Subcutaneous adipose tissue (tissue), 4 donors: ENCODE measurements around the gene HMGB2. TPM values are rescaled to one million over a fixed set of nuclear protein-coding genes. Genes with fewer than 3 reads are reported as not detected.

Source experiments
- total RNA-seq, 4 donors: library from RNA; depleted of rRNA; stranded (reverse); fragments of >200 nt; gene quantifications; one replicate each; pipeline ENCODE4 v1.1.0, GENCODE V29; 2016
- TF ChIP-seq, protein P1 (sequence below): fragments of 450-650 bp; IDR thresholded peaks from one replicate; pipeline ENCODE4 v1.5.1; 2016; ENCODE audit warnings: low read depth, mild to moderate bottlenecking, control low read depth, antibody characterized with exemption, moderate library complexity

Gene HMGB2
- total RNA-seq, 4 donors from 2014 or later: 49.6 to 103 (median 70.4) TPM

DNA sequence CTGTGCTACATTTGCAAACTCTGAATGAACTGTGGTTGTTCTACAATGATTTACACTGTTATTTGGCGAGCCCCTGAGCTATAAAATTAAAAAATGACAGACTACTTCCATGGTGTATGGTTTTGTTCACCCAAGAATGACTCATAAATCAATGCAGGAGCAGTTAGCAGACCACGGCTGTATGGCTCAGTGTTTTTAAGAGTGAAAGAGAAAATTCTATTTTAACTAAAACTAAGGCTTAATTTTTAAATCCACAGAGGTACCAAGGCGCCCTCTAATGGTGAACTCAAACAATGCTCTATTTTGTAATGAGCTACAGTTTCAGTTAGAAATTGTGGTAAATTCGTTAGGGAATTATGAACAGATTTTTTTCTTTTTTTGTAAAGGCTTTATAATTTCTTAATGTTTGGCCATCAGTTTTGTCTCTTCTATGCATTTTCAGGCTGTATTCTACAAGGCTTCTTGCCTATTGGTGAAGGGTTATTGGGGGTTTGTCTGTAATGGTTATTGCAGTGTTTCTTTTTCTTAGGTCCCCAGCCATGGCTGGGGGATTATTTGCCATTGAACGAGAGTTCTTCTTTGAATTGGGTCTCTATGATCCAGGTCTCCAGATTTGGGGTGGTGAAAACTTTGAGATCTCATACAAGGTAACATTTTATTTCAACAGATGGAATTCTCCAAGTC lies 32.5 kb downstream of the HMGB2 start:
- TF ChIP-seq, protein P1, sequence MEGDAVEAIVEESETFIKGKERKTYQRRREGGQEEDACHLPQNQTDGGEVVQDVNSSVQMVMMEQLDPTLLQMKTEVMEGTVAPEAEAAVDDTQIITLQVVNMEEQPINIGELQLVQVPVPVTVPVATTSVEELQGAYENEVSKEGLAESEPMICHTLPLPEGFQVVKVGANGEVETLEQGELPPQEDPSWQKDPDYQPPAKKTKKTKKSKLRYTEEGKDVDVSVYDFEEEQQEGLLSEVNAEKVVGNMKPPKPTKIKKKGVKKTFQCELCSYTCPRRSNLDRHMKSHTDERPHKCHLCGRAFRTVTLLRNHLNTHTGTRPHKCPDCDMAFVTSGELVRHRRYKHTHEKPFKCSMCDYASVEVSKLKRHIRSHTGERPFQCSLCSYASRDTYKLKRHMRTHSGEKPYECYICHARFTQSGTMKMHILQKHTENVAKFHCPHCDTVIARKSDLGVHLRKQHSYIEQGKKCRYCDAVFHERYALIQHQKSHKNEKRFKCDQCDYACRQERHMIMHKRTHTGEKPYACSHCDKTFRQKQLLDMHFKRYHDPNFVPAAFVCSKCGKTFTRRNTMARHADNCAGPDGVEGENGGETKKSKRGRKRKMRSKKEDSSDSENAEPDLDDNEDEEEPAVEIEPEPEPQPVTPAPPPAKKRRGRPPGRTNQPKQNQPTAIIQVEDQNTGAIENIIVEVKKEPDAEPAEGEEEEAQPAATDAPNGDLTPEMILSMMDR: no peak

DNA sequence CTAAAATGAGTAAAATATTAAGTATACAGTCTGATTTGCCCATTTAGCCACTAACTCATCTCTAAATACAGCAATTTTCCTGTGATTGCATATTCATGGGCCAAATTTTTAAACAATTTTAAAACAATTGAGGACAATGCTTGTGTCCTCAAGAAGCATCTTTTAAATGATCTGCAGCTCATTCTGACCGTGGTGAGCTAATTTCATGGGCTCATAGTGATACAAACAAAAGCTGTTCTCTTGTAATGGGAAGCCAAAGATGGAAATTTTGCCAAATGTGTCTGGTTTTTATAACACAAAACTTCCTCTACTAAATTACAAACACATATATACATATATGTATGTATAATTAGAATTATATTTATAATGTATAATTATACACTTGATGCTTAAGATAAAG lies 39.7 kb downstream of the HMGB2 start:
- TF ChIP-seq, protein P1: no peak

DNA sequence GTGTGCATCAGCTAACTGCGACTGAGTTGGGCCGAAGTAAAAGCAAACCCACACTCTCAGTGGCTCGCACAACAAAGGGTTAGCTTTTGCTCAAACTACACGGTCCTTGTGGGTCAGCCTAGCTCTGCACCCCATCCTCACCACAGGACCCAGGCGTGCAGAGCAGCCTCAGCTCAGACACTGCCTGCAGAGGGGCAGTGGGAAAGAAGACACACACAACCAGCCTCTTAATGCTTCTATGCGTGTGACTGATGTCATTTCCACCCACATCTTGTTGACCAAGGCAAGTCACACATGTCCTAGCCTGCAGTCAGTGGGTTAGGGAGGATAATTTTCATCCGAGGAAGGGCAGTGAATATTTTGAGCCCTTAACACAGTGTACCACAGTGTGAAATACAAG lies 40.5 kb downstream of the HMGB2 start:
- TF ChIP-seq, protein P1: no peak

DNA sequence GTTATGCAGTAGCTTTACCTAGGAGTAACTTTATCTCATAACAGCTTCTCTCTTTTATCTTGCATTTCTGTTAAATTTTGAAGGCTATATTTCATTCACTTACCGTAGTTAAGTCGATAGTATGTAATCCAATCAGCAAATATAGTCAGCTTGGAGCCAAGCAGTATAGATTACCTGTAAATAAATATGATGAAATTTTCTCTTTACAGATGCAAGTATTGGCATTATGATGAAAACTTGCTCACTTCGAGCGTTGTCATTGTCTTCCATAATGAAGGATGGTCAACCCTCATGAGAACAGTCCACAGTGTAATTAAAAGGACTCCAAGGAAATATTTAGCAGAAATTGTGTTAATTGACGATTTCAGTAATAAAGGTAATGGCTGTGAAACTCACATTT lies 42.3 kb downstream of the HMGB2 start:
- TF ChIP-seq, protein P1: no peak

DNA sequence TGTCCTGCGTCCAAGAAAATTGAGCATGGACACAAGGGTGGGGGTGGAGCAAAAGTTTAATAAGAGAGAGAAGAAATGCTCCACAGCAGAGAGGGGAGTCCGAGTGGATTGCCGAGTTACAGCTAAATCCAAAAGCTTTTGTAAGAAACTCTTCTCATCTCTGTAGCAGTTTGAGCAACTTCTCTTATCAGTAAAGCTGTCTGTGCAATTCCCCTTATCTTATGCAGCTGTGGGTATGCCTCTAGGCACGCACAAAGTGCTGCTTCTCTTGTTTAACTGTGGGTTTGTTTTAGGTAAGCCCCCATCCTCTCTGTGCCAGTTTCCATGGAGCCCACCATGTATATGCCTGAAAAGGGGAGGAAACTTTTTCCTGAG lies 44.8 kb downstream of the HMGB2 start:
- TF ChIP-seq, protein P1: no peak

DNA sequence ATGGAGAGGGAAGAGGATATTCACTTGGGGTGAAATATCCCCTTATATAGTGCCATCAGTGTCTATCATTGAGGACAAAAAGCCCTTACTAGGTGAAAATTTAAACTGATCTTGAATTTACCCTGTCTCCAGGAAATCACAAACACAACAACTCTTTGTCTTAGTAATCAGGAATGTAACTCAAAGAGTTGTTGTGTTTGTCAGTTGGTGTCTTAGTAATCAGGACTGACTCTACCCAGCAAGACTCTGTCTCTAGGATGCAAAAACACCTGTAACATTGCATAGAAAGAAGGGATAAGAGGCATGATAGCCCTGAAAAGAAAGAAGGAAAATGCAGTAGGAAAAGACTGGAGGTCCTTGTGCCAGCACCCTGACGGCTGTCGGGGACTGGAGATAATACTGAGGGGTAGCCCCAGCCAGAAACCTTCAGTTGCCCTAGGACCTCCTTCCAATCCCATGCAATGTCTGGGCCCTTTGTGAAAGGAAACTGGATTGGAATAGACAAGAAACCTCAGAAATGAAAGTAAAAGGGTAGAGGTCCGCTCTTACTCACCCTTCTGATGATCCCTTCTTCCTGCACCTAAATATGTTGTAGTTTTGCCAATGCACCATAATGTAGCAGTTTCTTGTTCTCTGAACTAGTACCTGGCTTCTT lies 45.3 kb downstream of the HMGB2 start:
- TF ChIP-seq, protein P1: no peak

DNA sequence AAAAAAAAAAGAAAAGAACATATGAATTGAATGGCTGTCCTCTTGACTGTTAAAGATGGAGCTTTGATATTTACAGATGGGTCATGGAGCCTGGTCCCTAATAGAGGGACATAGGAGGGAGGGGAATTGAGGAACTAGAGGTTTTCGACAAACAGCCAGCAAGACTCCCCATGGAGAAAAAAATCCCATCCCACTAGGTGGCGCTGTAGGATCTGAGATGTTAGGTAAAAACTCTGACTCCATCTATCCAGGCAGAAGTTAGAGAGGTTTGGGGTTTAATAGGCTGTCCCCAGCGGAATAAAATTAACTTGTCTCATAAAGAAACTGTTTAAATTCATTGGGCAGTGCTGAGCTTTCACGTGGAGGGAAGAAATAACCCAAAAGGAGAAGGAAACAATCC lies 45.9 kb downstream of the HMGB2 start:
- TF ChIP-seq, protein P1: no peak
